ENCODE data around the gene WWOX.

GRCh38 chr16:78584991-78585390, 485.5 kb downstream of the WWOX start:
- TF ChIP-seq FIP1L1 (IDR thresholded peaks at IDR 0.05; ENCODE audit: borderline replicate concordance, insufficient read depth, low read depth, low read length): no peak
- TF ChIP-seq GATA4 (IDR thresholded peaks at IDR 0.05; ENCODE audit: borderline replicate concordance, low read depth): no peak
- no peak for TF ChIP-seq SP1 (IDR thresholded peaks at IDR 0.05)
- no peak for TF ChIP-seq SP1 (CRISPR knock-in tag; IDR thresholded peaks at IDR 0.05)
- TF ChIP-seq CBX5 (CRISPR knock-in tag; IDR thresholded peaks at IDR 0.05; ENCODE audit: borderline replicate concordance): no peak
- no peak for TF ChIP-seq MEIS1 (CRISPR knock-in tag; IDR thresholded peaks at IDR 0.05; ENCODE audit: borderline replicate concordance)
- TF ChIP-seq ZNF543 (CRISPR knock-in tag; IDR thresholded peaks at IDR 0.05): no peak
